ENCODE results near the gene ELOB. TPM values are rescaled to one million over a fixed set of nuclear protein-coding genes. Genes with fewer than 3 reads are reported as not detected.

ELOB gene
- polyA plus RNA-seq, 1 experiment, result 146 TPM

- POLR2A ChIA-PET, result no interaction called here
- CTCF ChIA-PET, result no interaction called here
- H3K9me3 ChIP-seq (ENCODE audit: control insufficient read depth, insufficient read depth, low read length), result peaks cover 4% of the 10 kb centered on the region; the same call in 1 of the 2 replicates
- H3K27ac ChIP-seq (ENCODE audit: low read depth, low read length), result no peak overlapping the region
- no peak for DNase-seq (ENCODE audit: low read depth, low spot score)
- no peak for TF ChIP-seq CTCF (IDR thresholded peaks at IDR 0.05; ENCODE audit: low read depth, low read length)
- H3K4me3 ChIP-seq (ENCODE audit: low read depth, low read length), result no peak overlapping the region
- peaks cover 38% of the 10 kb centered on the region for H3K27me3 ChIP-seq (ENCODE audit: control insufficient read depth, insufficient read depth, low read length)
Observed at GRCh38 chr16:2819939-2820835, 43.1 kb upstream of the ELOB start.

- H3K27ac ChIP-seq (ENCODE audit: low read depth, low read length), result no peak overlapping the region
- no peak for DNase-seq (ENCODE audit: low read depth, low spot score)
- H3K9me3 ChIP-seq (ENCODE audit: control insufficient read depth, insufficient read depth, low read length), result peaks cover 4% of the 10 kb centered on the region; the same call in 1 of the 2 replicates
- ChIA-PET POLR2A (no interaction called here), CTCF (no interaction called here)
- peaks cover 40% of the 10 kb centered on the region for H3K27me3 ChIP-seq (ENCODE audit: control insufficient read depth, insufficient read depth, low read length)
- TF ChIP-seq CTCF (IDR thresholded peaks at IDR 0.05; ENCODE audit: low read depth, low read length), result no peak
- no peak overlapping the region for H3K4me3 ChIP-seq (ENCODE audit: low read depth, low read length)
Observed at GRCh38 chr16:2819179-2819938, 42.3 kb upstream of the ELOB start.

GRCh38 chr16:2818272-2818876 lies 41.3 kb upstream of the ELOB start:
- Histone ChIP-seq H3K27me3 (ENCODE audit: control insufficient read depth, insufficient read depth, low read length) (peaks cover 40% of the 10 kb centered on the region), H3K4me3 (ENCODE audit: low read depth, low read length) (no peak overlapping the region), H3K27ac (ENCODE audit: low read depth, low read length) (no peak overlapping the region), H3K9me3 (ENCODE audit: control insufficient read depth, insufficient read depth, low read length) (peaks cover 4% of the 10 kb centered on the region; the same call in 1 of the 2 replicates)
- no peak for DNase-seq (ENCODE audit: low read depth, low spot score)
- POLR2A ChIA-PET, result no interaction called here
- CTCF ChIA-PET, result no interaction called here
- no peak for TF ChIP-seq CTCF (IDR thresholded peaks at IDR 0.05; ENCODE audit: low read depth, low read length)

- no peak overlapping the region for H3K27ac ChIP-seq (ENCODE audit: low read depth, low read length)
Observed at GRCh38 chr16:2817340-2818271, 40.5 kb upstream of the ELOB start.

More at GRCh38 chr16:2817340-2818271, 40.5 kb upstream of the ELOB start:
- no peak for TF ChIP-seq CTCF (IDR thresholded peaks at IDR 0.05; ENCODE audit: low read depth, low read length)
- POLR2A ChIA-PET, result no interaction called here
- CTCF ChIA-PET, result no interaction called here
- DNase-seq (ENCODE audit: low read depth, low spot score), result no peak
- H3K27me3 ChIP-seq (ENCODE audit: control insufficient read depth, insufficient read depth, low read length), result peaks cover 37% of the 10 kb centered on the region
- H3K9me3 ChIP-seq (ENCODE audit: control insufficient read depth, insufficient read depth, low read length), result peaks cover 4% of the 10 kb centered on the region; the same call in 1 of the 2 replicates
- no peak overlapping the region for H3K4me3 ChIP-seq (ENCODE audit: low read depth, low read length)

Data from AG04450 (cell line).